Right lobe of liver (tissue), 6 donors: ENCODE results near the gene CRYBG1. TPM values are rescaled to one million over a fixed set of nuclear protein-coding genes. Genes with fewer than 3 reads are reported as not detected.

Experiments used
- ATAC-seq, 4 donors: fragments of 200-7000 bp; cut with Tn5 transposase; one replicate each; pipeline ENCODE4 v1.9.1; 2020; ENCODE audit warnings: mild to moderate bottlenecking in 4 of 4, moderate library complexity in 4 of 4
- DNase-seq, 3 donors: peaks; one replicate each; pipeline ENCODE4 v3.0.0-alpha.2; 2020
- H3K27ac ChIP-seq, 3 donors: fragments of 200-600 bp; one replicate each; pipeline ENCODE4 v1.8.0; 2022
- H3K27me3 ChIP-seq, 2 donors: fragments of 200-600 bp; one replicate each; pipeline ENCODE4 v1.8.0; 2022
- H3K36me3 ChIP-seq, 4 donors: fragments of 200-600 bp; sonication (generic) in 1 of 4; one replicate each; pipeline versions ENCODE4 v1.5.1 to v1.8.0; 2017 to 2022; ENCODE audit warnings: control low read depth in 1 of 4
- H3K4me1 ChIP-seq, 4 donors: fragments of 200-600 bp; sonication (generic) in 1 of 4; one replicate each; pipeline versions ENCODE4 v1.5.1 to v1.8.0; 2017 to 2022; ENCODE audit warnings: control low read depth in 1 of 4
- H3K4me3 ChIP-seq, 3 donors: fragments of 200-600 bp; one replicate each; pipeline ENCODE4 v1.8.0; 2022
- H3K9me3 ChIP-seq, 4 donors: fragments of 200-600 bp; sonication (generic) in 1 of 4; one replicate each; pipeline versions ENCODE4 v1.5.1 to v1.8.0; 2017 to 2022; ENCODE audit warnings: control low read depth in 1 of 4
- CTCF ChIP-seq, 4 donors: fragments of 200-600 bp in 3 of 4; fragments of 450-650 bp in 1 of 4; IDR thresholded peaks; one replicate each; pipeline versions ENCODE4 v1.5.1 to v1.8.0; 2016 to 2022; ENCODE audit warnings: antibody characterized with exemption in 4 of 4, mild to moderate bottlenecking in 2 of 4
- POLR2A ChIP-seq: fragments of 450-650 bp; IDR thresholded peaks from one replicate; pipeline ENCODE4 v1.6.1; 2017; ENCODE audit warnings: antibody characterized with exemption, mild to moderate bottlenecking
- WGBS: methylation state at CpG from one replicate; pipeline ENCODE4 v1.1.6; 2018; ENCODE audit warnings: low coverage, low lambda C conversion rate; ENCODE audit not compliant: insufficient coverage; ENCODE audit errors: missing lambda C conversion rate; 5-methylcytosine and 5-hydroxymethylcytosine counted together
- intact Hi-C, 2 donors: fragments of 100-400 bp; cut with DNase I; formaldehyde crosslinking; loops; one replicate each; pipeline versions ENCODE4 v1.11.2 to v1.14.1; 2022
- total RNA-seq, 6 experiments: library from RNA; depleted of rRNA in 2 of 6; stranded (reverse); fragments of >200 nt in 2 of 6; fragmentation: NEBNext Ultra II Directional in 3 of 6; extraction: Animal tissue kit (Norgen Biotek cat#: 25700) in 3 of 6; gene quantifications; one replicate each; pipeline versions ENCODE4 v1.1.0 to v1.2.4, GENCODE V29; 2016 to 2023
- donor health status: DM: no; HTN: yes; CAD: no.
- donor health status: DM: no; HTN: no; CAD: no.
- donor health status: DM: no; HTN: no; CAD: no.
- donor health status: DM: no; HTN: yes; CAD: no.
- donor health status: DM: no; HTN: yes; CAD: no.

CRYBG1 gene
- total RNA-seq, 6 experiments from 2014 or later, result 6.8 to 10.9 (median 7.9) TPM

GRCh38 chr6:106609699-106610098, 249.2 kb downstream of the CRYBG1 start:
- no peaks in the 10 kb centered on the region for H3K27me3 ChIP-seq
- H3K9me3 ChIP-seq, result no peaks in the 10 kb centered on the region
- DNase-seq (no peak), ATAC-seq (peak; percentile 62 to 73 (median 68))
- intact Hi-C loops, result loop anchor here in 1 of 2 donors (10.0 kb wide), 1 partner anchor 375 kb away; no protein-coding TSS in a partner anchor
- no peak overlapping the region for H3K4me3 ChIP-seq
- TF ChIP-seq CTCF (IDR thresholded peaks at IDR 0.05) (peak; percentile 27 to 43 (median 28)), POLR2A (no peak)
- H3K4me1 ChIP-seq, result no peaks in the 10 kb centered on the region
- no peaks in the 10 kb centered on the region for H3K36me3 ChIP-seq
- 47% methylated on average over 4 of the region's 6 CpGs for WGBS
- no peak overlapping the region for H3K27ac ChIP-seq

- intact Hi-C loops, result no loop called here
- WGBS, result 94% methylated on average over 2 of the region's 2 CpGs
- no peak for TF ChIP-seq POLR2A
- no peak for TF ChIP-seq CTCF (IDR thresholded peaks at IDR 0.05)
- Histone ChIP-seq H3K27ac (no peak overlapping the region), H3K36me3 (no peaks in the 10 kb centered on the region), H3K27me3 (no peaks in the 10 kb centered on the region), H3K4me1 (no peaks in the 10 kb centered on the region), H3K4me3 (no peak overlapping the region), H3K9me3 (no peaks in the 10 kb centered on the region)
- DNase-seq, result no peak
- no peak for ATAC-seq
These were observed 250.5 kb downstream of the CRYBG1 start for GRCh38 chr6:106611030-106611429.

- TF ChIP-seq POLR2A (no peak), CTCF (IDR thresholded peaks at IDR 0.05) (no peak)
- Histone ChIP-seq H3K4me1 (no peaks in the 10 kb centered on the region), H3K27me3 (no peaks in the 10 kb centered on the region), H3K36me3 (no peaks in the 10 kb centered on the region), H3K27ac (no peak overlapping the region), H3K4me3 (no peak overlapping the region), H3K9me3 (no peaks in the 10 kb centered on the region)
- 93% methylated on average over 9 of the region's 9 CpGs for WGBS
- no peak for ATAC-seq
- intact Hi-C loops, result no loop called here
- DNase-seq, result no peak
These were observed 252.3 kb downstream of the CRYBG1 start for GRCh38 chr6:106612671-106613416.

GRCh38 chr6:106613590-106613989, 253.1 kb downstream of the CRYBG1 start:
- no peak for DNase-seq
- no peak overlapping the region for H3K27ac ChIP-seq
- intact Hi-C loops, result no loop called here
- H3K27me3 ChIP-seq, result no peaks in the 10 kb centered on the region
- 89% methylated on average over 1 of the region's 1 CpG for WGBS
- H3K4me3 ChIP-seq, result no peak overlapping the region
- no peak for ATAC-seq
- TF ChIP-seq CTCF (IDR thresholded peaks at IDR 0.05) (no peak), POLR2A (no peak)
- no peaks in the 10 kb centered on the region for H3K4me1 ChIP-seq
- H3K36me3 ChIP-seq, result no peaks in the 10 kb centered on the region
- no peaks in the 10 kb centered on the region for H3K9me3 ChIP-seq
